ENCODE results near the gene CYP19A1.

Gene CYP19A1

DNA sequence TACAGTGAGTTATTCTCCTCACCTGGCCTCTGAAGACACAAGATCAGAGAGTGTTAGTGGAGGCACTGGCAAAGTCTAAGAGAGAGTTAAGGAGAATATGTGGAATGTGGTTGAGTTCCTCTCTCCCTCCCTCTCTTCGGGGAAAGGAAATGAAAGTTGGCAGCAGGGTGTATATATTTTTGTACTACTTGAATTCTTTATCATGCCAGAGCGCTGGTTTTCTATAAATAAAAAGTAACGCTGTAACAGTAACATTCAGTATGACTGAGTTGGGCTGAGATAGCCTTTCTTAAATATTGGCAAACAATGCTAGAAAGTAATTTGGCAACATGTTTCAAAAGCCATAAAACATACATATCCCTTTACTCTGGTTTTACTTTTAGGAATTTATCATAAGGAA, 166.2 kb downstream of the CYP19A1 start:
- DNase-seq, result no peak

DNA sequence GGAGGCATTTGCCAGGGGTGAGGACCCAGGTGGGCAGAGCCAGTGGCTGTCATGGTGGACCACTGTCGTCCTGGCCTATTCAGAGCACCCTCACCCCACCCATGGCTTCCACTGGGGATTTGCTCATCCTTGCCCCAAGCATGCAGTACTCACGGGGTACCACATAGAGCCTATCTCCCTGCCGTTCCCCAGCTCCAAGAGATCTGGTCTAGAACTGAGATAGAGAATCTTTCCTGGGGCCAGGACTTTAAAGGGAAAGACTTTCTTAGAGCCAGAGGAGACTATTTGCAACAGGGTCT, 166.8 kb downstream of the CYP19A1 start:
- DNase-seq, result no peak

DNA sequence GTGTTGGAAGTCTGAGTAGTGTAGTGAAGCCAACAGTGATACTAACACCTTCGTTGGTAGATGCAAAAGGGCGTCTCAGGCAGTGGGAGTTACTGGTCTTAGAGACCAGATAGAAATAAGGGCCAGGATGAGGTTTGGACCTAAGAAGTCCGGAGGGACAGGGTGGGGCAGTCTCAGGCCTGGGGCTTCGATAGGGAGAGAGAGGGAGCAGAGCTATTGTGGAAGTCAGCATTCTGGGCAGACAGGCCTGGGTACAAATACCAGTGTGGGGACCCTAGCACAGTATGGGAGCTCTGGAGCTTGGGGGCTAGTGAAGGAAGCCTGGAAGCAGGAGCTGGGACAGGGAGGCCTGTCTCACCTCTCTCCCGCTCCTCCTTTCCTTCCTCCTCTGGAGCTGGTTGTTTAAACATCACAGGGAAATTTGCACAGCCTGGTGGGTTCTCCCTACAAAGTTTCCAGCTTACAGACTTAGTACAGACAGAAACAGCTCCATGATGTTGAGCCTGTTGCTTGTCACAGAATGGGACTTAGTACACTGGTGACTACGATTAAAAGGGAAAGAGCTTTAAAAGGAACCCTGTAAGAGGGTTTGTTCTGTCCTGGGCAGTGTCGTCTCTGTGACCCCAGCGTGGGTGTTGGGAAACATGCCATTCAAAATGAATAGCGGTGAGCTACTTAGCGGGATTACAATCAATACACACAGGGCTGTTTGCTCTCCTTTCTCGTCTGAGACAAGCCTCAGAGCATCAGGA, 167.3 kb downstream of the CYP19A1 start:
- no peak for DNase-seq

DNA sequence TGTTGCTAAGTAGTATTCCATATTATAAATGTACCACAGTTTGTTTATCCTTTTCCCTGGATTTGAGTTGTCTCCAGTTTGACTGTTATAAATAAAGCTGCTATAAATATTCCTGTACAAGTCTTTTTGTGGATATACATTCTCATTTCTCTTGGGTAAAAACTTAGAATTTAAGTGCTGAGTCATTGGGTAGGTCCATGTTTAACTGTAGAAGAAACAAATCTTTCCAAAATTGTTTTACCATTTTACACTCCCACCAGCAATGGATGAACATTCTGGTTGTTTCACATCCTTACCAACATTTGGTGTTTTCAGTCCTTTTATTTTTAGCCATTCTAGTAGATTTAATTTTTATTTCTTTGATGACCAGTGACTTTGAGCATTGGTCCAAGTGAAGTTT, 169.7 kb downstream of the CYP19A1 start:
- DNase-seq, result no peak

DNA sequence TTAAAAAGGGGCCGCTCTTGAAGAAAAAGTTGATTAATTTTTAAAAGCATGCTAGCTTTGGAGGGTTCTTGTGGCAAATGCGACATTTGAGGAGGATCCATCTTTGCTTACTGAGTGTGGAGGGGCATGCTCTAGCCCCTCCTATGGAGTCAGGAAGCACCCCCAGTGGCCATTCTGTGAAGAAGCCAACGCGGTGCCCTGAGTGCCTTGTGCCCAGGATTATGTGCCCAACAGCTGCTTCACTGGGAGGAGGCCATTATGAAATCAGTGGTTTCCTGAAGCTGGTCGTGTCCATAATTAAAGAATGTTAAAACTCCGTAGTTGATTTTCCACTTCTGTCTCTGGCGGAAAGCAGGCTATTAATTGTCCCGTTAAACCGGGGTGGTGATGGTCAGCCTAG, 174.6 kb downstream of the CYP19A1 start:
- no peak for DNase-seq

DNA sequence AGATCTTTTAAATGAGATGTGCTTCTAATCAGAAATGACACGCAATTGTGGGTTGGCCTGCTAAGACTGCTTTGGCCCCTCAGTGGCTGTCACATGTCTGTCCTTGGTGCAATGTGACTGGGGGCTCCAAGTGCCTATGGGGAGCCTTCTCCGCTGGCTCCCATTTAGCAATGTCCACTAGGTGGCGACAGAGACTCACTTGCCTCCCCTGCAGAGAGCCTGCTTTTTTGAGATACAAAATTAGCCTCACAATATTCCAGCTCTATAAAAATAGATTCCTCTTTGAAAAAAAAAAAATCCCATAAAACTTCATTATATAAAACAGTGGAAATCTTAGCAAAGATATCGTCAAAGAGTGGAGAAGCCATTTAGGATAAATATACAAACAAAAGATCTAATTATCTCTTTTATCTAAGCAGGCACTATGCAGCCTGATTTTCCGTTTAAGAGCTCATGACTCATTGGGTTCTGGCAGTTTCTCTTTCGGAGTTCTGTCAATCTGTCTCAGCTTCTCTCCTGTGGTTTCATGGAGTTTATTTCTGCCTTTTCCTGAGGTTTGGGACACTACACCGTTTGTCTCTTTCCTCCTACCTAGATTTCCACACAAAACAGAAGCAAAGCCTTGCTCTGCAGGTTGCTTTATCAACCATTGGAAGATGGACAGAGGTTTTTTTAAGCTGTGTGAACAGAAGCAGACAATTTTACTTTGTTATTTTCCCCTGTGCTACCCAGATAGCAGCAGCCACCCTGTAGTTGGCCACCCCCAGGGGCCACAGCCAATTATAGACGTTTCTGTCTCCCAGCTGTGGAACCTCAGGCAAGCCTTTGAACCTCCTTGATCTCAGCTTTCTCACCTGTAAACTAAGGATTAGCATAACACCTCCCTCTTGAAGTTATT, 175.3 kb downstream of the CYP19A1 start:
- peak; percentile 47 for DNase-seq

DNA sequence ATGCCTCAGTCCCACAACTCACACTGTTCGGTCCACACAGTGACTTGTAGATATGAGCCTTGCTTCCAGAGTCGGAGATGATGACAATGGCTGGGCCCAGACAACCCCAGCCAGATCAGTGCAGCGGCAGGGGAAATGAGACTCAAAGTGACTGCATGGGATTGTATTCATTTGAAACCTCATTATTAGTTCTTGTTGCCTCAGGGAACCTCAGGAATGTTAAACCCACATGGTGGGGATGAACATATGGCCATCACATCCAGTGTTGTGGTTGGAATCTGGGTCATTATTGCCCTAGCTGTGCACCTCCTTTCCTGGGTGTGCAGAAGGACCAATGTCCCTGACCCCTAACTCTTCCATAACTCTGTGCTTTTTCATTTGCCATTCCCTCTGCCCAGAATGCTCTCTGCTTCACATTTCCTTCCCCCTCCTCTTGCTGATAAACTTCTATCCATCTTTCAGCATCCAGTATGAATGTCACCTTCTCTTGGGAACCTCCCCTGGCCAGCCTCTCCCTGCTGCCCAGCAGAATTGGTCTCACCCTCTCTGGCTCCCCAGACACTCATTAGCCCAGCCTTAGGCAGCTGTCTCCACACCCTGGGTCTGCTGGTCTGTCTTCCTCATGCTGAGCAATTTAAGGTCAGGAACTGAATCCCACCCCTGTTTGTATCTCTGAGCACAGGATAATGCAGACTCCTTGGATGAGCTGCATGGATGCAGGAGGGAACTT, 176.7 kb downstream of the CYP19A1 start:
- DNase-seq, result no peak

DNA sequence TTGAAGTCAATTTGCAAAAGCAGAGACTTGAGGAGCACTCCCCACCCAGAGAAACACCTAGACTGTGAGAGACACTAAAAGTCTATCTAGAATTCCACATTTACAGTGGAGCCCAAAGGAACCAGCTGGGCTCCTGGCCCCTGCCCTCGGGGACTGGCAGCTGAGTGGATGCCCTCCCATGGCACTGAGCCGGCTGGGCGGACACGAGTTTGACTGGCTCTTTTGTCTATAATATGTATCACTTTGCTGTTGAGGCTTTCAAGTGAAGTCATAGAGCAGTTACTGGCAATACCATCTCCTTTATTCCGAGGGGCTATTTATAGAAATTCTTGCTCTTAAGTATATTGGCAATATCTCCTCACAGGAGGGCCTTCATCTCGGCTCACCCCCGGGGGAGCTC, 177.9 kb downstream of the CYP19A1 start:
- no peak for DNase-seq

All from activated CD8-positive, alpha-beta memory T cell treated with anti-CD3 and anti-CD28 coated beads, Interleukin-2, amount 50 U/mL, for 4 hours (primary cell).